ENCODE results near the gene MAD1L1. TPM values are rescaled to one million over a fixed set of nuclear protein-coding genes. Genes with fewer than 3 reads are reported as not detected.

The MAD1L1 gene
- total and polyA plus RNA-seq, 2 donors (not counting 1 experiment from before 2014, with no cell fraction given): 9.8 to 29.4 TPM

DNA sequence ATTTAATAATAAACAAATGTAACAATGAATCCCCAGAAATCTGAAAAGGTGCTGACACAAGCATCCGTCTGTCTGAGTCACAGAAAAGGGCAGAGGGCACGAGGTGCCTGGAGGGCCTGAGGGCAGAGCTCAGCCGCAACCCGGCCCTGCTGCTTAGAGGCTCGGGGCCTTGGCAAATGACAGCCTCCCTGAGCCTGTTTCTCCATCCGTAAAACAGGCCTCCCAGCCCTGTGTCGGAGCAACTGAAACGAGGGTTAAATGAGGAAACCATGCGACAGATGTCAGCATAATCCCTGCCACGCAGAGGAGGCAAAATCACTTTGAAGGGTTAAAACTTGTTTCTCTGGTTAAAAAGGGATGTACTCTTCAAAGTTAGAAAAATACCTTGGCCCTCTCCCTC, 34.2 kb upstream of the MAD1L1 start:
- Histone ChIP-seq H3K4me2 (ENCODE audit: extremely low read depth, insufficient read depth, low read length) (no peak overlapping the region), H4K20me1 (ENCODE audit: control insufficient read depth, extremely low read depth, insufficient read depth, low read length) (no peaks in the 10 kb centered on the region), H3K79me2 (ENCODE audit: control insufficient read depth, insufficient read depth, low read length) (no peaks in the 10 kb centered on the region), H3K9ac (ENCODE audit: insufficient read depth, low read length) (no peak overlapping the region), H3K4me3 (replicated peaks in 1 of 4; ENCODE audit: control extremely low read depth in 1 of 4, insufficient read depth in 1 of 4, low read depth in 3 of 4, low read length in 4 of 4) (no peak overlapping the region), H3K27me3 (ENCODE audit: control insufficient read depth, insufficient read depth, low read length) (no peaks in the 10 kb centered on the region), H3K9me3 (ENCODE audit: control insufficient read depth, insufficient read depth, low read depth, low read length) (no peaks in the 10 kb centered on the region), H2AFZ (ENCODE audit: low read length) (no peak overlapping the region), H3K4me1 (ENCODE audit: control insufficient read depth, extremely low read depth, insufficient read depth, low read length) (peaks cover 3% of the 10 kb centered on the region), H3K36me3 (ENCODE audit: control insufficient read depth, insufficient read depth, low read length) (peaks cover 4% of the 10 kb centered on the region), H3K27ac (ENCODE audit: insufficient read depth, low read length) (no peak overlapping the region)
- TF ChIP-seq, protein P1, sequence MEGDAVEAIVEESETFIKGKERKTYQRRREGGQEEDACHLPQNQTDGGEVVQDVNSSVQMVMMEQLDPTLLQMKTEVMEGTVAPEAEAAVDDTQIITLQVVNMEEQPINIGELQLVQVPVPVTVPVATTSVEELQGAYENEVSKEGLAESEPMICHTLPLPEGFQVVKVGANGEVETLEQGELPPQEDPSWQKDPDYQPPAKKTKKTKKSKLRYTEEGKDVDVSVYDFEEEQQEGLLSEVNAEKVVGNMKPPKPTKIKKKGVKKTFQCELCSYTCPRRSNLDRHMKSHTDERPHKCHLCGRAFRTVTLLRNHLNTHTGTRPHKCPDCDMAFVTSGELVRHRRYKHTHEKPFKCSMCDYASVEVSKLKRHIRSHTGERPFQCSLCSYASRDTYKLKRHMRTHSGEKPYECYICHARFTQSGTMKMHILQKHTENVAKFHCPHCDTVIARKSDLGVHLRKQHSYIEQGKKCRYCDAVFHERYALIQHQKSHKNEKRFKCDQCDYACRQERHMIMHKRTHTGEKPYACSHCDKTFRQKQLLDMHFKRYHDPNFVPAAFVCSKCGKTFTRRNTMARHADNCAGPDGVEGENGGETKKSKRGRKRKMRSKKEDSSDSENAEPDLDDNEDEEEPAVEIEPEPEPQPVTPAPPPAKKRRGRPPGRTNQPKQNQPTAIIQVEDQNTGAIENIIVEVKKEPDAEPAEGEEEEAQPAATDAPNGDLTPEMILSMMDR (conservative IDR thresholded peaks at IDR 0.05 in 1 of 2, IDR thresholded peaks at IDR 0.05 in 1 of 2; ENCODE audit: low read depth in 1 of 2, low read length in 2 of 2): no peak
- no peak for TF ChIP-seq EZH2 (IDR thresholded peaks at IDR 0.05; ENCODE audit: low read length, missing control alignments)
- DNase-seq (ENCODE audit: low read depth in 2 of 2): peak; percentile 49

DNA sequence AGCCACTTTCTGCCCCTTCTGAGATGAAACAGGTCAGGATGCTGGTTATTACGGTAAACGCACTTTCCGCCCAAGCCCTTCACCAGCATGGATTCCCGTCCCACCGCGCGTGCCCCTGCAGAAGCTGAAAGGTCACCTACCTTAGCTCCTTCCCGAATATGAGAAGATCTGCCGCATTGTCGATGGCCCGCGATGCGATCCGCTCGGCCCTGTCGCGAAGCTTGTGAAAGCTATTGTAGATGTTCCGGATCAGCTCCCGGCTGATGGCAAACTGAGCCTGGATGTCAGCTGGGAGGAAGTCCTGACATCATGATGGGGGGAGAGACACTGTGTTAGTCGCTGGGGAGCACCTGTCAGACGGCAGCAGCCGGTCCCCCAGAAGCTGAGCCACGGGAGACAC, 31.4 kb upstream of the MAD1L1 start:
- TF ChIP-seq, protein P1 (conservative IDR thresholded peaks at IDR 0.05 in 1 of 2, IDR thresholded peaks at IDR 0.05 in 1 of 2; ENCODE audit: low read depth in 1 of 2, low read length in 2 of 2): no peak
- no peak for TF ChIP-seq EZH2 (IDR thresholded peaks at IDR 0.05; ENCODE audit: low read length, missing control alignments)
- Histone ChIP-seq H3K79me2 (ENCODE audit: control insufficient read depth, insufficient read depth, low read length) (no peaks in the 10 kb centered on the region), H3K9me3 (ENCODE audit: control insufficient read depth, insufficient read depth, low read depth, low read length) (no peaks in the 10 kb centered on the region), H3K4me2 (ENCODE audit: extremely low read depth, insufficient read depth, low read length) (no peak overlapping the region), H4K20me1 (ENCODE audit: control insufficient read depth, extremely low read depth, insufficient read depth, low read length) (no peaks in the 10 kb centered on the region), H3K4me3 (replicated peaks in 1 of 4; ENCODE audit: control extremely low read depth in 1 of 4, insufficient read depth in 1 of 4, low read depth in 3 of 4, low read length in 4 of 4) (no peak overlapping the region), H3K36me3 (ENCODE audit: control insufficient read depth, insufficient read depth, low read length) (peaks cover 4% of the 10 kb centered on the region), H3K9ac (ENCODE audit: insufficient read depth, low read length) (no peak overlapping the region), H3K27me3 (ENCODE audit: control insufficient read depth, insufficient read depth, low read length) (no peaks in the 10 kb centered on the region), H3K4me1 (ENCODE audit: control insufficient read depth, extremely low read depth, insufficient read depth, low read length) (peaks cover 3% of the 10 kb centered on the region), H3K27ac (ENCODE audit: insufficient read depth, low read length) (no peak overlapping the region), H2AFZ (ENCODE audit: low read length) (no peak overlapping the region)
- no peak for DNase-seq (ENCODE audit: low read depth in 2 of 2)

DNA sequence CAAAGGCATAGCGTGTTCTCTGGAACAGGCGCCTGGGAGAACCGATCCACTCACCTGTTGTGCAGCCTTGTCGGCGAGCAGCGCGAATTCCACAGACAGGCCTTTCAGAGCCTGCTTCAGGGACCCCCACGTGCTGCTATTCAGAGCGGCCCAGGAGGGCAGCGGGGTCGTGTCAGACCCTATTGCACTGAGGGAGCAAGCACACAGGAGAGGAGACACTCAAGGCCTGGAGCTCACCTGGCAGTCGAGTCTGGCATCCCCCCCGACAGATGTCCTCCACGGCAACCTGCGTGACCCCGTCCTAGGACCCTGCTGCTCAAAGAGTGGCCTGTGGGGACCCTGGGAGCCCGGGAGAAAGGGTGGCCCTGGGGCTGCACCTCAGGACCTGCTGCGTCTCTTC, 30.4 kb upstream of the MAD1L1 start:
- Histone ChIP-seq H4K20me1 (ENCODE audit: control insufficient read depth, extremely low read depth, insufficient read depth, low read length) (no peaks in the 10 kb centered on the region), H3K9ac (ENCODE audit: insufficient read depth, low read length) (no peak overlapping the region), H3K36me3 (ENCODE audit: control insufficient read depth, insufficient read depth, low read length) (peaks cover 4% of the 10 kb centered on the region), H3K27me3 (ENCODE audit: control insufficient read depth, insufficient read depth, low read length) (no peaks in the 10 kb centered on the region), H3K9me3 (ENCODE audit: control insufficient read depth, insufficient read depth, low read depth, low read length) (no peaks in the 10 kb centered on the region), H3K4me3 (replicated peaks in 1 of 4; ENCODE audit: control extremely low read depth in 1 of 4, insufficient read depth in 1 of 4, low read depth in 3 of 4, low read length in 4 of 4) (no peak overlapping the region), H3K27ac (ENCODE audit: insufficient read depth, low read length) (no peak overlapping the region), H3K4me2 (ENCODE audit: extremely low read depth, insufficient read depth, low read length) (no peak overlapping the region), H2AFZ (ENCODE audit: low read length) (no peak overlapping the region), H3K79me2 (ENCODE audit: control insufficient read depth, insufficient read depth, low read length) (no peaks in the 10 kb centered on the region), H3K4me1 (ENCODE audit: control insufficient read depth, extremely low read depth, insufficient read depth, low read length) (peaks cover 3% of the 10 kb centered on the region)
- DNase-seq (ENCODE audit: low read depth in 2 of 2): no peak
- no peak for TF ChIP-seq EZH2 (IDR thresholded peaks at IDR 0.05; ENCODE audit: low read length, missing control alignments)
- TF ChIP-seq, protein P1 (conservative IDR thresholded peaks at IDR 0.05 in 1 of 2, IDR thresholded peaks at IDR 0.05 in 1 of 2; ENCODE audit: low read depth in 1 of 2, low read length in 2 of 2): no peak

Measured in fibroblast of lung (primary cell).